ENCODE results near the gene NME5. TPM values are rescaled to one million over a fixed set of nuclear protein-coding genes. Genes with fewer than 3 reads are reported as not detected.

NME5 gene
- total RNA-seq, 1 experiment from 2014 or later, result 1.9 TPM

- no peaks in the 10 kb centered on the region for H3K79me2 ChIP-seq (ENCODE audit: low read depth)
- H3F3A ChIP-seq (ENCODE audit: insufficient read depth, low read depth), result no peaks in the 10 kb centered on the region
- no peaks in the 10 kb centered on the region for H4K20me1 ChIP-seq (ENCODE audit: insufficient read depth)
- DNase-seq, result no peak
- no peaks in the 10 kb centered on the region for H3K36me3 ChIP-seq (ENCODE audit: low read depth)
- H3K4me3 ChIP-seq, result no peak overlapping the region
- no peak overlapping the region for H3K27ac ChIP-seq
- TF ChIP-seq CTCF (conservative IDR thresholded peaks at IDR 0.05) (no peak), EZH2 (IDR thresholded peaks at IDR 0.05; ENCODE audit: low read depth) (no peak)
- no peaks in the 10 kb centered on the region for H3K9me2 ChIP-seq (ENCODE audit: insufficient read depth)
- CTCF ChIA-PET, result no interaction called here
- H3K4me1 ChIP-seq (replicated peaks; ENCODE audit: insufficient read depth), result no peaks in the 10 kb centered on the region
- no peaks in the 10 kb centered on the region for H3K27me3 ChIP-seq (ENCODE audit: insufficient read depth, low read depth)
- no TSS peak for BruUV-seq (replicated peaks)
- no peak overlapping the region for H2AFZ ChIP-seq
- intact Hi-C loops (cut with micrococcal nuclease; ENCODE audit: unreplicated experiment), result no loop called here
- POLR2A ChIA-PET (ENCODE audit: unreplicated experiment), result no interaction called here
- H3K4me2 ChIP-seq, result no peak overlapping the region
- no peaks in the 10 kb centered on the region for H3K9me3 ChIP-seq (ENCODE audit: insufficient read depth, low read depth)
Measured at GRCh38 chr5:138096363-138096762, 42.9 kb downstream of the NME5 start.

- Histone ChIP-seq H3K36me3 (ENCODE audit: low read depth) (no peaks in the 10 kb centered on the region), H3K4me2 (no peak overlapping the region), H3K27ac (no peak overlapping the region), H4K20me1 (ENCODE audit: insufficient read depth) (no peaks in the 10 kb centered on the region), H2AFZ (no peak overlapping the region), H3K9me3 (ENCODE audit: insufficient read depth, low read depth) (no peaks in the 10 kb centered on the region), H3F3A (ENCODE audit: insufficient read depth, low read depth) (no peaks in the 10 kb centered on the region), H3K9me2 (ENCODE audit: insufficient read depth) (no peaks in the 10 kb centered on the region), H3K79me2 (ENCODE audit: low read depth) (no peaks in the 10 kb centered on the region), H3K4me3 (no peak overlapping the region), H3K27me3 (ENCODE audit: insufficient read depth, low read depth) (no peaks in the 10 kb centered on the region), H3K4me1 (replicated peaks; ENCODE audit: insufficient read depth) (no peaks in the 10 kb centered on the region)
- intact Hi-C loops (cut with micrococcal nuclease; ENCODE audit: unreplicated experiment), result no loop called here
- DNase-seq, result no peak
- BruUV-seq (replicated peaks), result no TSS peak
- POLR2A ChIA-PET (ENCODE audit: unreplicated experiment), result no interaction called here
- CTCF ChIA-PET, result no interaction called here
- TF ChIP-seq CTCF (conservative IDR thresholded peaks at IDR 0.05), result no peak
- TF ChIP-seq EZH2 (IDR thresholded peaks at IDR 0.05; ENCODE audit: low read depth), result no peak
Measured at GRCh38 chr5:138095100-138095907, 43.9 kb downstream of the NME5 start.

GRCh38 chr5:138093036-138093435 is 46.2 kb downstream of the NME5 start:
- TF ChIP-seq CTCF (conservative IDR thresholded peaks at IDR 0.05) (no peak), EZH2 (IDR thresholded peaks at IDR 0.05; ENCODE audit: low read depth) (no peak)
- no peak for DNase-seq
- H3F3A ChIP-seq (ENCODE audit: insufficient read depth, low read depth), result no peaks in the 10 kb centered on the region
- CTCF ChIA-PET, result no interaction called here
- no peak overlapping the region for H3K27ac ChIP-seq
- POLR2A ChIA-PET (ENCODE audit: unreplicated experiment), result no interaction called here
- no peaks in the 10 kb centered on the region for H3K4me1 ChIP-seq (replicated peaks; ENCODE audit: insufficient read depth)
- no peak overlapping the region for H2AFZ ChIP-seq
- intact Hi-C loops (cut with micrococcal nuclease; ENCODE audit: unreplicated experiment), result no loop called here
- H3K4me2 ChIP-seq, result no peak overlapping the region
- no peaks in the 10 kb centered on the region for H4K20me1 ChIP-seq (ENCODE audit: insufficient read depth)
- no peaks in the 10 kb centered on the region for H3K9me2 ChIP-seq (ENCODE audit: insufficient read depth)
- no peaks in the 10 kb centered on the region for H3K79me2 ChIP-seq (ENCODE audit: low read depth)
- H3K4me3 ChIP-seq, result no peak overlapping the region
- H3K36me3 ChIP-seq (ENCODE audit: low read depth), result no peaks in the 10 kb centered on the region
- no peaks in the 10 kb centered on the region for H3K27me3 ChIP-seq (ENCODE audit: insufficient read depth, low read depth)
- H3K9me3 ChIP-seq (ENCODE audit: insufficient read depth, low read depth), result no peaks in the 10 kb centered on the region
- no TSS peak for BruUV-seq (replicated peaks)

Data from PC-9 (cell line).